Large intestine (tissue), 3 donors: ENCODE results near the gene ZBTB8B. TPM values are rescaled to one million over a fixed set of nuclear protein-coding genes. Genes with fewer than 3 reads are reported as not detected.
"Not testable (repeated sequence)": the region's sequence is repeated elsewhere in the genome, so short reads cannot be mapped to it uniquely, and the experiment has no call there.

Source experiments
- DNase-seq, 2 donors: peaks; one replicate each; pipeline versions ENCODE4 v3.0.0 to v3.0.0-alpha.2; 2013
- H3K27ac ChIP-seq: one replicate; pipeline ENCODE4 v1.5.1; 2013; ENCODE audit warnings: low read length
- H3K27me3 ChIP-seq: 2 replicates; pipeline ENCODE4 v1.6.1; 2013; ENCODE audit warnings: low read length; ENCODE audit not compliant: control insufficient read depth, insufficient read depth
- H3K36me3 ChIP-seq: 2 replicates; pipeline ENCODE4 v1.6.1; 2013; ENCODE audit warnings: low read length; ENCODE audit not compliant: control insufficient read depth, insufficient read depth
- H3K4me1 ChIP-seq: one replicate; pipeline ENCODE4 v1.6.1; 2013; ENCODE audit warnings: low read length; ENCODE audit not compliant: control insufficient read depth, insufficient read depth
- H3K4me3 ChIP-seq: one replicate; pipeline ENCODE4 v1.5.1; 2013; ENCODE audit warnings: low read length
- H3K9me3 ChIP-seq: one replicate; pipeline ENCODE4 v1.6.1; 2013; ENCODE audit warnings: mild to moderate bottlenecking, low read depth, low read length, moderate library complexity; ENCODE audit not compliant: control insufficient read depth
- WGBS: methylation state at CpG from one replicate; pipeline ENCODE4 v1.1.5; 2013; ENCODE audit warnings: low lambda C conversion rate; ENCODE audit not compliant: insufficient coverage; 5-methylcytosine and 5-hydroxymethylcytosine counted together
- polyA plus RNA-seq: library from polyadenylated mRNA; unstranded; fragments of 120-200 nt; gene quantifications from one replicate; pipeline ENCODE4 v1.2.1, GENCODE V29; 2013

ZBTB8B gene
- polyA plus RNA-seq, 1 donor, result 0.25 TPM

DNA sequence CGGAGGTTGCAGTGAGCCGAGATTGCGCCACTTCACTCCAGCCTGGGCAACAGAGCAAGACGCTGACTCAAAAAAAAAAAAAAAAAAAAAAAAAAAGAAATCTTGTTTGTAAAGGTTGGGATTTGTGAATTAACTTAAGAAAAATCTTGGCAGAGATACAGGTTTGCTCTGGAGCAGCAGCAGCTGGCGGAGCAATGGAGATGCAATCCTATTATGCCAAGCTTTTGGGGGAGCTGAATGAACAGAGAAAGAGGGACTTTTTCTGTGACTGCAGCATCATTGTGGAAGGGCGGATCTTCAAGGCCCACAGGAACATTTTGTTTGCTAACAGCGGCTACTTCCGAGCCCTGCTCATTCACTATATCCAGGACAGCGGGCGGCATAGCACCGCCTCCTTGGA is 5.6 kb downstream of the ZBTB8B start:
- Histone ChIP-seq H3K36me3 (no peaks in the 10 kb centered on the region), H3K4me1 (peaks cover under 1% of the 10 kb centered on the region), H3K4me3 (no peak overlapping the region), H3K27me3 (peaks cover 27% of the 10 kb centered on the region), H3K9me3 (no peaks in the 10 kb centered on the region), H3K27ac (no peak overlapping the region)
- WGBS, result 100% methylated on average over 1 of the region's 11 CpGs
- no peak for DNase-seq

GRCh38 chr1:32470991-32471694 is 6.3 kb downstream of the ZBTB8B start:
- Histone ChIP-seq H3K27ac (no peak overlapping the region), H3K27me3 (peaks cover 19% of the 10 kb centered on the region), H3K4me3 (no peak overlapping the region), H3K4me1 (no peaks in the 10 kb centered on the region), H3K36me3 (no peaks in the 10 kb centered on the region), H3K9me3 (no peaks in the 10 kb centered on the region)
- no CpG with 5 or more reads among the region's 28 CpGs for WGBS
- DNase-seq, result no peak

DNA sequence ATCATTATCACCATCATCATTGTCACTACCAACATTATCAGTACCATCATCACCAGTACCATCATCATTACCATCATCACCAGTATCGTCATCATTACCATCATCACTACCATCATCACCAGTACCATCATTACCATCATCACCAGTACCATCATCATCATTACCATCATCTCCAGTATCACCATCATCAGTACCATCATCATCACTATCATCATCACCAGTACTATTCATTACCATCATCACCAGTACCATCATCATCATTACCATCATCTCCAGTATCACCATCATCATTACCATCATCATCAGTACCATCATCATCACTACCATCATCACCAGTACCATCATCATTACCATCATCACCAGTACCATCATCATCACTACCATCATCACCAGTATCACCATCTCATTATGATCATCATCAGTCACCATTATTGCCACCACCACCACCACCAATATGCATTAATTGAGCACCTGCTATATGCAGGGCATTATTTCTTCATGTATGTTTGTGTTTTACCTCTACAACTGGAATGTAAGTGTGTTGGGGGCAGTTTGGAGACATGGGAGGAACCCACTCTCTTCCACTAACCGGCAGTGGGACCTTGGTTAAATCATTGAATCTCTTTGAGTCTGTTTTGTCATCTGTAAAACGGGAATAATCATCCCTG is 7.0 kb downstream of the ZBTB8B start:
- Histone ChIP-seq H3K27ac (no peak overlapping the region), H3K9me3 (no peaks in the 10 kb centered on the region), H3K36me3 (no peaks in the 10 kb centered on the region), H3K27me3 (peaks cover 13% of the 10 kb centered on the region), H3K4me1 (no peaks in the 10 kb centered on the region), H3K4me3 (no peak overlapping the region)
- DNase-seq, result no peak
- WGBS, result 100% methylated on average over 3 of the region's 3 CpGs

DNA sequence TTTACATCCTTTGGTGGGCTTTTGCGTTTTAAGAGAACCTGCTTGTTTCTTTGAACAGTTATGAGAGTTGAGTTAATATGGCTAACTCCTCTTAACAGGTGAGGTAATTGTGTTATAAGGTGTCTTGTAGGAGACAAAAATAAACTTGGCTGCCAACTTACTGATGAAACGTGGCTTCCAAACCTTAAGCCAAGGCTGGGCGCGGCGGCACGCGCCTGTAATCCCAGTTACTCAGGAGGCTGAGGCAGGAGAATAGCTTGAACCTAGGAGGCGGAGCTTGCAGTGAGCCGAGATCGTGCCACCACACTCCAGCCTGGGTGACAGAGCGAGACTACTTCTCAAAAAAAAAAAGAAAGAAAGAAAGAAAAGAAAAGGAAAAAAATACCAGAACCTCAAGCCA is 8.1 kb downstream of the ZBTB8B start:
- H3K27ac ChIP-seq, H3K4me3 ChIP-seq, DNase-seq, H3K36me3 ChIP-seq, H3K4me1 ChIP-seq, H3K9me3 ChIP-seq: not testable (repeated sequence)
- 93% methylated on average over 3 of the region's 11 CpGs for WGBS
- peaks cover 12% of the 10 kb centered on the region for H3K27me3 ChIP-seq

DNA sequence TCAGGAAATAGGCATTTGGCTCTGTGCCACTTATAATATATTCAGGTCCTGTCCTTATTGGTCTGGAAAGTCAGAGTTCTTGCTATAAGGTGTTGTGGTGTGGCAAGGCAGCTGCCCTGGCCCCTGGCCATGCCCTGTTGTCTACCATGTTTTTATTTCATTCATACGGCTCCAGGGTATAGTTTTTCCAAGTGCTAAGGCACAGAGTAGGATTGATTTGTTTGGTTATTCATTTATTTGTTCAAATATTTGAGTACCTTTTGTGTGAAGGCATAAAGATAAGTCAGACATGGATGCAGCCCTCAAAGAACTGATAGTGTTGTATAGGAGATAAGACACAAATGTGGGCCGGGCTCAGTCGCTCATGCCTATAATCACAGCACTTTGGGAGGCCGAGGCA is 10.1 kb downstream of the ZBTB8B start:
- no CpG with 5 or more reads among the region's 4 CpGs for WGBS
- DNase-seq, result no peak

DNA sequence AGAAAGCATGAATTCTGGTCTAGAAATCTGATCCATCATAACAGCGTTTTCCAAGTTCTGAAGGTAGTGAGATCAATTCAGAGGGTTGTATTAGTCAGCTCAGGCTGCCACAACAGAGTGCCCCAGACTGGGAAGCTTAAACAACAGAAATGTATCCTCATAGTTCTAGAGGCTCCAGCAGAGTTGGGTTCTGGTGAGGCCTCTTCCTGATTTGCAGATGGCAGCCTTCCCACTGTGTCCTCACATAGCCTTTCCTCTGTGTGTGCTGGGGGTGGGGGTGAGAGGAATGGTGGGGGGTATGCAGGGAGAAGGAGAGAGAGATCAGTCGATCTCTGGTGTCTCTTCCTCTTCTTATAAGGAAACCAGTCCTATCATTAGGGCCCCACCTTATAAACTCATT is 15.1 kb downstream of the ZBTB8B start:
- Histone ChIP-seq H3K27ac (no peak overlapping the region), H3K9me3 (no peaks in the 10 kb centered on the region), H3K4me1 (no peaks in the 10 kb centered on the region), H3K4me3 (no peak overlapping the region), H3K36me3 (no peaks in the 10 kb centered on the region), H3K27me3 (no peaks in the 10 kb centered on the region)
- no peak for DNase-seq
- WGBS, result 80% methylated on average over 1 of the region's 2 CpGs

More for the DNA sequence above, 10.1 kb downstream of the ZBTB8B start:
- H3K36me3 ChIP-seq, result no peaks in the 10 kb centered on the region
- H3K9me3 ChIP-seq, result no peaks in the 10 kb centered on the region
- H3K4me3 ChIP-seq, result no peak overlapping the region
- no peaks in the 10 kb centered on the region for H3K4me1 ChIP-seq
- peaks cover 8% of the 10 kb centered on the region for H3K27me3 ChIP-seq
- H3K27ac ChIP-seq, result no peak overlapping the region

DNA sequence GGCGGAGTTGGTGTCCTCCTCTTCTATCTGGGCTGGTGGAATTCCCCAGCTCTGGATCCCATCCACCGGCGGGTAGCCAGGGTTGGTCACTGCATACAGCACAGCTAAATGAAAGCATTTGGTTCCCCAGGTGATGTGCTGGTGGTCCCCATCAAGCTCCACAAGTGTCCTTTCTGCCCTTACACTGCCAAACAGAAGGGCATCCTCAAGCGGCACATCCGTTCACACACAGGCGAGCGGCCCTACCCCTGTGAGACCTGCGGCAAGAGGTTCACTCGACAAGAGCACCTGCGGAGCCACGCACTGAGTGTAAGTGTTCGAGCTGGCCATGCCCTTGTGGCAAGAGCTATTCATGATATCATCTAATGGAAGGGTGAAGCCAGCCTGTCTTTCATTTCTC is 15.9 kb downstream of the ZBTB8B start:
- no peaks in the 10 kb centered on the region for H3K4me1 ChIP-seq
- no peak overlapping the region for H3K4me3 ChIP-seq
- WGBS, result 100% methylated on average over 1 of the region's 12 CpGs
- no peak for DNase-seq
- no peaks in the 10 kb centered on the region for H3K27me3 ChIP-seq
- no peaks in the 10 kb centered on the region for H3K9me3 ChIP-seq
- no peak overlapping the region for H3K27ac ChIP-seq
- no peaks in the 10 kb centered on the region for H3K36me3 ChIP-seq

DNA sequence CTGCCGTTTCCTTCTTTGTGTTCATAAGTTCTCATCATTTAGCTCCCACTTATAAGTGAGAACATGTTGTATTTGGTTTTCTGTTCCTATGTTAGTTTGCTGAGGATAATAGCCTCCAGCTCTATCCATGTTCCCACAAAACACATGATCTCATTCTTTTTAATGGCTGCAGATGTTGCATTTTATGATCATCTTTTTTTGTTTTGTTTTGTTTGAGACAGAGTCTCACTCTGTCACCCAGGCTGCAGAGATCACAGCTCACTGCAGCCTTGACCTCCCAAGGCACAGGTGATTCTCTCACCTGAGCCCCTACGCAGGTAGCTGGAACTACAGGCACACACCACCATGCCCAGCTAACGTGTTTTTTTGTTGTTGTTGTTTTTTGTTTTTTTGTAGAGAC is 16.9 kb downstream of the ZBTB8B start:
- not testable (repeated sequence) for H3K4me1 ChIP-seq, H3K36me3 ChIP-seq, H3K27ac ChIP-seq, H3K4me3 ChIP-seq, H3K9me3 ChIP-seq, H3K27me3 ChIP-seq, DNase-seq
- WGBS, result 100% methylated on average over 1 of the region's 3 CpGs

- WGBS, result no CpG with 5 or more reads among the region's 3 CpGs
- Histone ChIP-seq H3K9me3 (no peaks in the 10 kb centered on the region), H3K36me3 (no peaks in the 10 kb centered on the region), H3K4me3 (no peak overlapping the region), H3K27ac (no peak overlapping the region), H3K27me3 (no peaks in the 10 kb centered on the region), H3K4me1 (no peaks in the 10 kb centered on the region)
- no peak for DNase-seq
Measured at GRCh38 chr1:32485554-32486255, 20.8 kb downstream of the ZBTB8B start.

GRCh38 chr1:32486463-32487113 is 21.7 kb downstream of the ZBTB8B start:
- Histone ChIP-seq H3K36me3 (no peaks in the 10 kb centered on the region), H3K4me3 (no peak overlapping the region), H3K9me3 (no peaks in the 10 kb centered on the region), H3K27ac (no peak overlapping the region), H3K27me3 (no peaks in the 10 kb centered on the region), H3K4me1 (no peaks in the 10 kb centered on the region)
- DNase-seq, result no peak
- WGBS, result 60% methylated on average over 1 of the region's 7 CpGs
